HepG2 (cell line): ENCODE results near the gene UAP1L1. TPM values are rescaled to one million over a fixed set of nuclear protein-coding genes. Genes with fewer than 3 reads are reported as not detected.

Experiments
- CBX1 ChIP-seq: IDR thresholded peaks from one replicate; pipeline ENCODE4 v1.6.1; 2016; ENCODE audit warnings: antibody characterized with exemption, low read depth
- HNRNPUL1 ChIP-seq: fragments of 200-400 bp; formaldehyde crosslinking; IDR thresholded peaks from 2 replicates; pipeline ENCODE4 v1.6.1; 2017; ENCODE audit warnings: low read depth, mild to moderate bottlenecking, low read length, moderate library complexity
- JUNB ChIP-seq: sonication (generic); formaldehyde crosslinking; IDR thresholded peaks from 2 replicates; pipeline ENCODE4 v1.8.0; 2022; ENCODE audit warnings: missing genetic modification reagents, mild to moderate bottlenecking, borderline replicate concordance
- MED1 ChIP-seq: sonication (generic); formaldehyde crosslinking; IDR thresholded peaks from 2 replicates; pipeline ENCODE4 v1.4.0; 2020; ENCODE audit warnings: missing genetic modification reagents
- NFKB2 ChIP-seq: sonication (generic); formaldehyde crosslinking; IDR thresholded peaks from 2 replicates; pipeline ENCODE4 v1.4.0; 2020; ENCODE audit warnings: missing genetic modification reagents, borderline replicate concordance
- NR2F2 ChIP-seq: IDR thresholded peaks from 2 replicates; pipeline ENCODE4 v1.6.1; 2012; ENCODE audit warnings: low read depth, inconsistent platforms, borderline replicate concordance
- NR2F6 ChIP-seq, 2 experiments: IDR thresholded peaks; 2 replicates each; pipeline ENCODE4 v1.6.1; 2016; ENCODE audit warnings: antibody characterized with exemption in 1 of 2, mild to moderate bottlenecking in 1 of 2
- POGK ChIP-seq: sonication (generic); formaldehyde crosslinking; conservative IDR thresholded peaks from 2 replicates; pipeline ENCODE4 v1.8.0; 2022; ENCODE audit warnings: mild to moderate bottlenecking, moderate library complexity, missing genetic modification reagents
- POLR2A ChIP-seq, 2 experiments: IDR thresholded peaks; 2 replicates each; pipeline ENCODE4 v1.6.1; 2011; ENCODE audit warnings: low read depth in 2 of 2, low read length in 2 of 2, mild to moderate bottlenecking in 1 of 2, moderate library complexity in 1 of 2; ENCODE audit not compliant: insufficient read depth in 1 of 2
- RAD21 ChIP-seq: fragments of 450-650 bp; formaldehyde crosslinking; IDR thresholded peaks from 2 replicates; pipeline ENCODE4 v1.5.0; 2020; ENCODE audit warnings: mild to moderate bottlenecking
- TEAD3 ChIP-seq: optimal IDR thresholded peaks from 2 replicates; pipeline ENCODE3; 2016; ENCODE audit warnings: borderline replicate concordance
- TP53 ChIP-seq: sonication (generic); formaldehyde crosslinking; conservative IDR thresholded peaks from 2 replicates; pipeline ENCODE4 v1.4.0; 2020; ENCODE audit warnings: missing genetic modification reagents
- ZBTB42 ChIP-seq: sonication (generic); formaldehyde crosslinking; IDR thresholded peaks from 2 replicates; pipeline ENCODE4 v1.5.0; 2020; ENCODE audit warnings: mild to moderate bottlenecking, missing genetic modification reagents
- ZFP1 ChIP-seq: IDR thresholded peaks from 2 replicates; pipeline ENCODE4 v1.6.1; 2016
- ZNF207 ChIP-seq: fragments of 450-650 bp; IDR thresholded peaks from 2 replicates; pipeline ENCODE4 v1.6.1; 2016; ENCODE audit warnings: antibody characterized with exemption, borderline replicate concordance
- ZNF296 ChIP-seq: sonication (generic); formaldehyde crosslinking; conservative IDR thresholded peaks from 2 replicates; pipeline ENCODE4 v1.5.0; 2020; ENCODE audit warnings: mild to moderate bottlenecking, missing genetic modification reagents
- ZNF446 ChIP-seq: sonication (generic); formaldehyde crosslinking; IDR thresholded peaks from 2 replicates; pipeline ENCODE4 v1.5.0; 2020; ENCODE audit warnings: mild to moderate bottlenecking, missing genetic modification reagents
- ZNF567 ChIP-seq: sonication (generic); formaldehyde crosslinking; IDR thresholded peaks from 2 replicates; pipeline ENCODE4 v1.8.1; 2023; ENCODE audit warnings: mild to moderate bottlenecking, missing genetic modification reagents, borderline replicate concordance
- ZNF597 ChIP-seq: sonication (generic); formaldehyde crosslinking; IDR thresholded peaks from 2 replicates; pipeline ENCODE4 v1.5.0; 2020; ENCODE audit warnings: missing genetic modification reagents
- ZNF773 ChIP-seq: sonication (generic); formaldehyde crosslinking; IDR thresholded peaks from 2 replicates; pipeline ENCODE4 v1.4.0; 2020; ENCODE audit warnings: missing genetic modification reagents, borderline replicate concordance
- polyA plus RNA-seq, 8 experiments: library from polyadenylated mRNA; depleted of rRNA in 3 of 8; stranded (reverse) in 7 of 8; unstranded in 1 of 8; fragments of >200 nt; fragmentation: Illumina TruSeq in 4 of 8; extraction: Trizol in 4 of 8; gene quantifications; 2 replicates each; pipeline versions ENCODE4 v1.2.1 to v1.2.3, GENCODE V29; 2011 to 2016; ENCODE audit warnings: low read depth in 4 of 8, missing spikeins in 1 of 8, mixed read lengths in 1 of 8; ENCODE audit not compliant: insufficient read depth in 1 of 8
- total RNA-seq, 5 experiments: library from RNA; depleted of rRNA; stranded (reverse); fragments of >200 nt; fragmentation: Illumina TruSeq; extraction: Trizol; gene quantifications; 2 replicates each; pipeline ENCODE4 v1.2.3, GENCODE V29; 2016; ENCODE audit warnings: low read depth in 1 of 5
- TF ChIP-seq, protein P1 (sequence below): sonication (generic); formaldehyde crosslinking; IDR thresholded peaks from 2 replicates; pipeline ENCODE4 v1.9.0; 2021; ENCODE audit warnings: missing genetic modification reagents, borderline replicate concordance
- TF ChIP-seq, protein P2 (sequence below): IDR thresholded peaks from 2 replicates; pipeline ENCODE4 v1.6.1; 2012; ENCODE audit warnings: low read depth, low read length, improper control_type of control experiment

UAP1L1 gene
- total and polyA plus RNA-seq, 2 of the 13 experiments (the other 11 are each of a cell fraction or from before 2014, with no cell fraction given) = 5.4 to 6.4 TPM

GRCh38 chr9:137086531-137087408 lies 9.5 kb downstream of the UAP1L1 start, which contains the start of gene MAN1B1 (continued):
- TF ChIP-seq, protein P1, sequence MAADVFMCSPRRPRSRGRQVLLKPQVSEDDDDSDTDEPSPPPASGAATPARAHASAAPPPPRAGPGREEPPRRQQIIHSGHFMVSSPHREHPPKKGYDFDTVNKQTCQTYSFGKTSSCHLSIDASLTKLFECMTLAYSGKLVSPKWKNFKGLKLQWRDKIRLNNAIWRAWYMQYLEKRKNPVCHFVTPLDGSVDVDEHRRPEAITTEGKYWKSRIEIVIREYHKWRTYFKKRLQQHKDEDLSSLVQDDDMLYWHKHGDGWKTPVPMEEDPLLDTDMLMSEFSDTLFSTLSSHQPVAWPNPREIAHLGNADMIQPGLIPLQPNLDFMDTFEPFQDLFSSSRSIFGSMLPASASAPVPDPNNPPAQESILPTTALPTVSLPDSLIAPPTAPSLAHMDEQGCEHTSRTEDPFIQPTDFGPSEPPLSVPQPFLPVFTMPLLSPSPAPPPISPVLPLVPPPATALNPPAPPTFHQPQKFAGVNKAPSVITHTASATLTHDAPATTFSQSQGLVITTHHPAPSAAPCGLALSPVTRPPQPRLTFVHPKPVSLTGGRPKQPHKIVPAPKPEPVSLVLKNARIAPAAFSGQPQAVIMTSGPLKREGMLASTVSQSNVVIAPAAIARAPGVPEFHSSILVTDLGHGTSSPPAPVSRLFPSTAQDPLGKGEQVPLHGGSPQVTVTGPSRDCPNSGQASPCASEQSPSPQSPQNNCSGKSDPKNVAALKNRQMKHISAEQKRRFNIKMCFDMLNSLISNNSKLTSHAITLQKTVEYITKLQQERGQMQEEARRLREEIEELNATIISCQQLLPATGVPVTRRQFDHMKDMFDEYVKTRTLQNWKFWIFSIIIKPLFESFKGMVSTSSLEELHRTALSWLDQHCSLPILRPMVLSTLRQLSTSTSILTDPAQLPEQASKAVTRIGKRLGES (CRISPR knock-in tag) = no peak
- TF ChIP-seq MED1 (CRISPR knock-in tag) = 0 out of 2 replicates have a peak, but pooled peaks have one; percentile 45
- peak in 1 of 2 experiments; percentile 65; a peak in 2 of 4 replicates for TF ChIP-seq POLR2A (IDR thresholded peaks at IDR 0.05; ENCODE audit: insufficient read depth in 1 of 2, low read depth in 2 of 2, low read length in 2 of 2)
- no peak for TF ChIP-seq NR2F6 (IDR thresholded peaks at IDR 0.05)
- 0 out of 2 replicates have a peak, but pooled peaks have one; percentile 13 for TF ChIP-seq NR2F6 (CRISPR knock-in tag; IDR thresholded peaks at IDR 0.05)
- no peak for TF ChIP-seq ZNF207
- TF ChIP-seq HNRNPUL1 = 0 out of 2 replicates have a peak, but pooled peaks have one; percentile 63
- no peak for TF ChIP-seq CBX1
- peak; percentile 66 for TF ChIP-seq TEAD3 (CRISPR knock-in tag)
- TF ChIP-seq ZNF296 (CRISPR knock-in tag) = no peak
- TF ChIP-seq POGK (CRISPR knock-in tag) = no peak
- TF ChIP-seq RAD21 = peak; percentile 53; the same call in 1 of the 2 replicates
- TF ChIP-seq ZFP1 (CRISPR knock-in tag) = no peak
- TF ChIP-seq, protein P2, sequence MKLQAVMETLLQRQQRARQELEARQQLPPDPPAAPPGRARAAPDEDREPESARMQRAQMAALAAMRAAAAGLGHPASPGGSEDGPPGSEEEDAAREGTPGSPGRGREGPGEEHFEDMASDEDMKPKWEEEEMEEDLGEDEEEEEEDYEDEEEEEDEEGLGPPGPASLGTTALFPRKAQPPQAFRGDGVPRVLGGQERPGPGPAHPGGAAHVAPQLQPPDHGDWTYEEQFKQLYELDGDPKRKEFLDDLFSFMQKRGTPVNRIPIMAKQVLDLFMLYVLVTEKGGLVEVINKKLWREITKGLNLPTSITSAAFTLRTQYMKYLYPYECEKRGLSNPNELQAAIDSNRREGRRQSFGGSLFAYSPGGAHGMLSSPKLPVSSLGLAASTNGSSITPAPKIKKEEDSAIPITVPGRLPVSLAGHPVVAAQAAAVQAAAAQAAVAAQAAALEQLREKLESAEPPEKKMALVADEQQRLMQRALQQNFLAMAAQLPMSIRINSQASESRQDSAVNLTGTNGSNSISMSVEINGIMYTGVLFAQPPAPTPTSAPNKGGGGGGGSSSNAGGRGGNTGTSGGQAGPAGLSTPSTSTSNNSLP = peak; percentile 9; the same call in 1 of the 2 replicates
- 0 out of 2 replicates have a peak, but pooled peaks have one; percentile 37 for TF ChIP-seq ZNF773 (CRISPR knock-in tag)
- peak; percentile 57; the same call in 1 of the 2 replicates for TF ChIP-seq TP53 (CRISPR knock-in tag)
- peak; percentile 28; the same call in 1 of the 2 replicates for TF ChIP-seq ZNF567 (CRISPR knock-in tag)
- TF ChIP-seq NR2F2 = no peak
- TF ChIP-seq NFKB2 (CRISPR knock-in tag) = peak; percentile 59; the same call in 1 of the 2 replicates
- no peak for TF ChIP-seq ZNF597 (CRISPR knock-in tag)
- TF ChIP-seq ZNF446 = no peak
- no peak for TF ChIP-seq JUNB (CRISPR knock-in tag)
- peak; percentile 76; the same call in 1 of the 2 replicates for TF ChIP-seq ZBTB42 (CRISPR knock-in tag)
